Cortex of kidney (tissue), 1 donor: ENCODE data around the gene RBBP8NL.
"Not testable (repeated sequence)": the region's sequence is repeated elsewhere in the genome, so short reads cannot be mapped to it uniquely, and the experiment has no call there.

Experiments
- DNase-seq: peaks from one replicate; lab custom pipeline; 2025; lab: John Stamatoyannopoulos, UW

The RBBP8NL gene

DNA sequence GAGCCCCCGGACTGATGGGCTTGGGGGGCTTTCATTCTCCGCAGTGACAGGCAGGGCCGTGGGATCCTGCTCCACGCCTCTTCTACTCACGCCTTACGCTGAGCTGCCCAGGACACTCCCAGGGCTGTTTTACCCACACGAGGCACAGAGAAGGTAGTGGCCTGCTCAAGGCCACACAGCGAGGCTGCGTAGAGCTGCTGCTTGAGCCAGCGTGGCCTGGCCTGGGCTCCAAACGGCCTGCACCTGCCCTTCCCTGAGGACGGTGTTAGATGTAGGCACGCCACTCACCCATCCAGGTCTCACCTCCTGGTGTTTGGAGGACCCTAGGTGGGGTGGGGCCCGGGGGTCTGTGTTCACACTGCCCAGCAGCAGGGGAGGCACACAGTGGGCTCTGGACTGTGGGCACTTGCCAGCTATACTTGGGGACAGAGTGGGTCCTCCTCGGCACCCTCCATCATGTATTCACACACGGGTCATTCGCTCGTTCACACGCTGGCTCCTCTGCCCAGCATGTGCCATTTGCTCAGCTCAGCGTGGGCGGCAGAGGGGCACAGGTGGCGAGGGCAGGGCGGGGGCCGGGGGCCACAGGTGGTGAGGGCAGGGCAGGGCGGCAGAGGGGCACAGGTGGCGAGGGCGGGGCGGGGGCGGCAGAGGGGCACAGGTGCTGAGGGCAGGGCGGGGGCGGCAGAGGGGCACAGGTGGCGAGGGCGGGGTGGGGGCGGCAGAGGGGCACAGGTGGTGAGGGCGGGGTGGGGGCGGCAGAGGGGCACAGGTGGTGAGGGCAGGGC, 18.4 kb upstream of the RBBP8NL start:
- DNase-seq, result no peak

DNA sequence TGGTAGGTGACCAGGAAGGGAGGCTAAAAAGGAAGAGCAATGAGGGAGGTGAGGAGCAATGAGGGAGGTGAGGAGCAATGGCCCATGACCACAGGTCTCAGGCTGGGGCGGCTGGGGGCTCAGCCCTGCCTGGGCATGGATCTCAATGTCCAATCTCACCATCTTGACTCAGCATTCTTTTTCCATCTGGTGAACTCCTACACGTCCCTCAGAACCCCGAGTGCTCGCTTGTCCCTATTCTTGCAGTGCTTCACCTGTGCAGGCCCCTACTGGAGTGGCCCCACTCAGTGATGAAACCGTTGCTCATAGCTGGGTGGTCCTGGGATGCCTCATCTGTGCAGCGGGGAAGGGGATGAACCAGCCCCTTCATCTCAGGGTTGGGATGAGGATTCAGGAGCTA, 16.9 kb upstream of the RBBP8NL start:
- no peak for DNase-seq

DNA sequence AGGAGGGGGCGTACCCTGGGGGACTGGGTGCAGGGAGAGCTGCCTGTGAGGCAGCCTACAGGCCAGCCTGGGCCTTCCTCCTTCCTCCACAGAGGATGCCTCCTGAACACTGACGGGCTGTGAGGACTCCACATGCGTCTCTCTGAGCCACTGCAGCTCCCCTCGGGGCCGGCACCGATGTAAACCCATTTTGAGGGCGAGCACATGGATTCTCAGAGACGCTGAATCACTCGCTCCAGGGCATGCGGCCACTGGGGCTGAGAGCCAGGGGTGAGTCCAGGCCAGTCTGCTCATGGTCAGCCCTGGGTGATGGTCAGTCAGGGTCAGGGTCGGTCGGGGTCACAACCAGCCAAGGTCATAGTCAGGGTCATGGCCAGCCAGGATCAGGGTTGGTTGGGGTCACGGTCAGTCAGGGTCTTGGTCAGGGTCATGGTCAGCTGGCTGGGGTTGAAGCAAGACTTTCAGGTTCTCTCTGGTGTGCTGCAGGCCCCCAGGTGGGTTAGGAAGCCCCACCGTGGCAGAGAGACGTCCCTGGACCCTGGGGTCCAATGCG, 14.7 kb upstream of the RBBP8NL start:
- no peak for DNase-seq

DNA sequence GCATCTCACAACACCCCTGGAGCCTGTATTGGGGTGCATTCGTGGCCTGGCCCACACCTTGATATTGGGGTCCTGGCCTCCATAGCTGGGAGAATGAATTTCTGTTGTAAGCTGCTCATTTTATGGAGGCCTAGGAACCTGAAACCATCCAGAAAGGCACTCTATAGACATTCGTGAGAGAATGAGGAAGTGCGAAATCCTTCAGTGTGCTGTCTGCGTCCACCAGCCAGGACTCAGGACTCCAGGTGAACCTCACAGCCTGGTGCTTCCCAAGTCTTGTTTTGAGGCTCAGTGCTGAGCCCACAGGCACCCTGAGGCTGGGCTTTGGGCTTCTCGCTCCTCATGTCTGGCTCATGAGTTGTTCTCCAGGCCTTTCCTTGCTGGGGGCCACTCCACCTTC, 11.9 kb upstream of the RBBP8NL start:
- no peak for DNase-seq

DNA sequence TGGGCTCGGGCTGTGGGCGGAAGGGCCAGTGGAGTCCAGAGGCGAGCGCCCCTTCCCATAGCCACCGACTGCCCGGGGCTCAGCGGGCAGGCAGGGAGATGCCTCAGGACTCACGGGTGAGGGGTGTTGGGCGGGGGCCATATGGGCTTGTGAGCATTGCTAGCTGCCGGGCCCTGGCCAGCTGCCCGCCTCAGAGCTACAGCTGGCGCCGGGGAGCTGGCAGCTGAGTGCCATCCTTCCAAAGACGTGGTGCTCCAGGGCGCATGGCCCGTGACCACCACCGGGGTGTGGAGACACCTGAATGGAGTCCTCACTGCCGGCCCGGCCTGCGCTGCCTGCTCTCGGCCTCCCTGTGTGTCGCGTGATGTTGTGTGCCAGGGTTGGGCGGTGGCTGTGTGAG, 10.6 kb upstream of the RBBP8NL start:
- no peak for DNase-seq

DNA sequence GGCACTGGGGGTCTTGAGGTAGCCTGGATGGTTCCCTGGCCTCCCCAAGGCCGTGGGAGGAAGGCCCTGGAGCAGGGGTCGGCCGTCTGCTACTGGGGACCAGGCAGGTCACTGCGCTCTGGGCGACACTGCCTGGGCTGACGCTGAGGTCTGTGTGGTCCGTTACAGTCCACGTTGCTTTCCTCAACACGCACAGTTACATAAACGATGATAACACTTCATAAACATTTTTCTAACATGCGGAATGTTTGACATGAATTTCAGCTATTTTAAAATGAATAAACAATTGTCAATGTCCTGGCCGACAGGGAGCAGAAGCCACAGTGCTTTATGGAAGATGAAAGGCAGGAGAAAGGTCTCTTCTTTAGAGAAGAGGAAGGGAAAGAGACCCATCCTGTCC, 10.2 kb upstream of the RBBP8NL start:
- DNase-seq, result no peak

DNA sequence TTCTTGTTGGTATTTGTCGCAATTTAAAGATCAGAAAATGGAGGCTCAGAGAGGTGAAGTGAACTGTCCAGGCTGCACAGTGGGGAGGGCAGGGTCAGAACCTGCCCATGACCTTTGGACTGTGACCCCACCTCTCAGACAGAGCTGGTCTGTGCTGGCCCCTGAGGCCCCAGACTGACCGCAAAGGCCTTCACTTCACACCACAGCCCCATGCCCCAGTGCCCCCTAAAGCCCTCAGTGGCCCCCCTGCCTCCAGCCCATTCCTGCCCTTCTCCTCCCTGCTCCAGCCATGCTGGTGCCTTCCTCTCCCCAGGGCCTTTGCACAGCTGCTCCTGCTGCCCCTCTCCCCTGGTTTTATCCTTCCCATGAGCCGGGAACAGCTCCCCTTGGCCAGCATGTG, 9.4 kb upstream of the RBBP8NL start:
- DNase-seq, result no peak

DNA sequence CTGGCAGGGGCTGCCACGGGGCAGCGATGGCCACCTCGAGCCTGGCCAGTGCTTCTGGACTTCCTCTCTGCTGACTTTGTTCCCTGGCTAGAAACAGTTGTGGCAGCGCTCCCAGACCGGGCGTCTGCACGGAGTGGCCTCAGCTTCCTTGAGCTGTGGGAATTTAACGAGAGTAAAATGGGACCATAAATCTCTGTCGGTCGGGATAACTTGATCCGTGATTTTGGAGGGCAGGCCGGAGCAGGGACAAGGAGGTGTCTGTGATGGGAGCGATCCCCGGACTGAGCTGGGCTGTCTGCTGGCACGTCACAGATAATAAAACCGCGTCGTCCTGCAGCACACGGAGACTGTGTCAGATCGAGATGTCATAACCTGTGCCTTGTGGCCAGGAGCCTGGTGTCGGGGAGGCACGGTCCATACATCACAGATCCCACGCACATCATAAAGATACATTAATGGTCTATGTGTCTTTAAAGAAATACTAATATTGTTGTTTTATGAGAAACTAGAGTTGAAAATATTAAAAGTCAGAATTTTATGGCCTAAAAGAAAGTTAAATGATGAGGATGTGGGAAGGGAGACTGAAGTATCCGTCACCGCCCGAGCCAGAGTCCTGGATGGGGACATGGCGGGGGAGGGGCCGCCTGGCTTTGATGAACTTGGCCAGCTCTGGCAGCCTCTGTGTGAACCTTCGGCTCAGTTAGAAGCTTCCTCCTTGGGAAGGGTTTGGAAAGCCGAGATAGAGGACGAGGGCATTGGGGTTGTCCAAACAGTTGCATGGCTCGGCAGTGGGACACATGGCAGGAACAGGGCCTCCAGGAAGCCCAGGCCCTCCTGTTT, 6.5 kb upstream of the RBBP8NL start:
- no peak for DNase-seq

DNA sequence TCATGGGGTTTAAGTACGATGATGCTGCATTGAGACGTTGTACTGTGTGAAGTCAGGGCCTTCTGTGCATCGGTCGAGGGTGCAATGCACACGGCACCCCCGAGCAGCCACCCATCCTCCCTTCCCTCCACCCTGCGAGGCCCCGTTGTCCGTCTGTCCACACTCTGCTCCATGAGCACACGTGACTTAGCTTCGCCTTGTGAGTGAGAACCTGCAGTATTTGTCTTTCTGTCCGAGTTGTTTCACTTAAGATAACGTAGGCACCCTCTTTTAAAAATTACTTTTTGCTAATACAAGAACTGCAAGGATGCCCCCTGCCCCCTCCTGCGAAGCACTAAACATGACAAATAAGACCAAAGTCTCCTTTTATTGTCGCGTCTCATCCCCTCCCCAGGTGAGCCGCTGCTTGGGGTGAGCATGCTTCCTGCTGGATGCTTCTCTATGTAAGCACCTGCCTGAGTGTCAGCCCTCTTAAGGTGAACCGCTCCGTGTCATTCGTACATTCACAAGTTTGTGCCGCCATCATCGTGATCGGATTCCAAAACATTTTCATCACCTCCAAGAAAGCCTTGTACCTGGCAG, 3.6 kb upstream of the RBBP8NL start:
- no peak for DNase-seq

DNA sequence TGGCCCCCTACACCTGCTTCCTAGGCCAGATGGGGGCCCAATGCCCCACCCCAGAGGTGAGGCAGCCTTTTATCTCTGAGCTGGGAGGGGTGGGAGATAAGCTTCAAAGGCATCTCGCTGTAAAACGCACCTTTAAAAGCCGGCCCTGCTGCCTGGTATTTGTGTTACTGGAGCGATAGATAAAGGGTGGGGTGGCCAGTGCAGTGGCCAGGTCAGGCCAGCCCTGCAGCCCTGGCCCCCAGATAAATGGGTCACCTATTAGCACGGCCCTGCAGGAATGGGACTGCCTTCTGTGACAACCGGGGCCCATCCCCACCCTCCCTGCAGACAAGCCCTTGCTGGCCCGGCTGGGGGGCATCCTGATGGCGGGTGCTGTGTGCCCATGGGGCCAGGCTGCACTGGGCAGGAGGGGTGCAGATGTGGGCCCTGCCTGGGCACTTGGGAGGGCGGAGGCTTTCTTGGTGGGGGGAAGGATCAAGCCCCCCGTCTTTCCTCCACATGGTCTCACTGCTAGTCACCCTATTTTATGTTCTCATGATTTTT, 3.0 kb upstream of the RBBP8NL start:
- no peak for DNase-seq

DNA sequence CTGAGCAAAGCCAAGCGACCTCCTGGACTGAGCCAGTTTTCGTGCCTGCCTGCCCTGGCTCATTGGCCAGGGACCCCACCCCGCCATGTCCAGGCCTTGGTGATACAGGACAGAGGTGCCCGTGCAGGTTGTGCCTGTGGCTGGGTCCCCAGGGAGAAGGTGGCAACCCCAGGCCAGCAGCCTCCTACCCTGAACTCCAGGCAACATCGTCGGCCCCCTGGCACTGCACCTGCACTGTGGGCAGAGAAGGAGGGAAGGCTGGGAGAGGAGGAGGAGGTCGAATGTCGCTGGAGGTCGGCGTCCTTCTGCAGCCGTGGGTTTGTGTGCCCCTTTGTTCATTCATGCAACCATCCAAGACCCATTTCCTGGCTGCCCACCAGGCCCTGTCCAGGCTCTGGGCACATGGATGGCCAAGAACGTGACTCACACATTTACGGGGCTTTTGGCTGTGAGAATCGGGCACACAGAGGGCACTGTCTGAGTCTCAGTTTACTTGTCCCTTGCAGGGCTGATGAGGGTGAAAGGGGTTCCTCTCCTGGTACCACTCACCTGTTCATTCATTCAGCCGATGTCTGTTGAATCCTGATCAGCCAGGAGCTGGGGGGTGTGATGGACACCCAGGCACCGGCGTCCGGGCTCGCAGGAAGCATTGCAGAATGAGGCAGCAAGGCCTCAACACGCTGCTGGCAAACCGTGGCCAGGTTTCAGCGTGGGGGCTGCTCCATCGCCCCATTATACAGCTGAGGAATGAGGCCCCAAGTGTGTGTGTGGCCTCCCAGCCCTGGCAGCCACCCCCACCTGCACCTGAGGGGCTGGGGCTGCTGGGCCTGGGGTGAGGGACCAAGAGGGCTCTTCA, 2.3 kb upstream of the RBBP8NL start:
- no peak for DNase-seq

DNA sequence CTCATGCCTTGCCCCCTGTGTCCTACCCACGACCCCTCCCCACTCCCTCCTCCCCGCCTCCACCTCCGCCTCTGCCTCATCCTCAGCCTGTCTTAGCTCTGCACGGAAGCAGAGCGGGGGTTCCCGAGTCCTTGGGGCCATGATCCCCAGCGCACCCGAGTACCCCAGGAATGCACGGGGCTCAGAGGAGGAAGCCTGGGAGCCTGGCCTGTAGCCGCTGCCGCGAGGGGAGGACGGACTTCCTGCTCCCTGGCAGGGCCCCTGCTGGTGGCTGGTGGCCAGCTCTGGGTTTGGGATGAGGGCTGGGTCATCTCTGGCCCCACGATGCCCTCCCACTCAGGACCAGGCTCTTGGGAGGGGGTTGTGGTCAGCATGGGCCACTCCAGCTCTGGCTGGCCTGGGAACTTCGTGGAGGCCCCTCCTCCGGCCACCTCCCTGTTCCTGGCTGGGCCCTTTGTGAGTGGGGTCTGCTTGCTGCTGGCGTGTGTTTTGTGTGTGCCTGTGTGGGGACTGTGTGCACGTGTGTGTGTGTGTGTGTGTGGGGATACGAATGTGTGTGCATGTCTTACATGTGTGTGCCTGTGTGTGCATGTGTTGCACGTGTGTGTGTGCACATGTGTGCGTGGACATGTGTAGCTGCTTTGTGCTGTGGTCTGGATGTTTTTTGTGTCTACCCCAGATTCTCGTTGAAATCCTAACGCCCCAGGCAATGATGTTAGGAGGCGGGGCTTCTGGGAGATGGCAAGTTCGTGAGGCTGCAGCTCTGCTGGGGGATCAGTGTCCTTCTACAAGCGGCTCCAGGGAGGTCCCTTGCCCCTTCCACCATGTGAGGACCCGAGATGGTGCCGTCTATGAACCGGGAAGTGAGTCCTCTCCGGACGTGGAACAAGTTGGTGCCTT, 1.3 kb upstream of the RBBP8NL start:
- no peak for DNase-seq

DNA sequence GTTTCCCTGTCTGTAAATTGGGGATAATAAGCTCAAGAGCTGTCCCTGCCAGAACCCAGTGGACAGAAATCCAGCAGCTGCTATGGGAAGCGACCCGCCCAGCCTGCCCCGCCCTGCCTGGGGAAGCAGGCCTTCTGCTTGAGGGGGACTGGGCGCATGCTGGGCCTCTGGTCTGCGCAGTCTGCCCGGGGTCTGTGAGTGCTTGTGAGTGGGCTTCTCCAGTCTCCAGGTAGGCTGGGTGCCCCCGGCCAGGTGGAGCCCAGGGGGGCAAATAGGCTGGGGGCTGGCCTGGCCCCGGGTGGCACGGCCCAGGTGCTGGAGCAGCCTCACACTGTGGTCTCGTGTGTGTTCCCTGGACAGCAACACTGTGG, 648 bp upstream of the RBBP8NL start:
- DNase-seq, result no peak

DNA sequence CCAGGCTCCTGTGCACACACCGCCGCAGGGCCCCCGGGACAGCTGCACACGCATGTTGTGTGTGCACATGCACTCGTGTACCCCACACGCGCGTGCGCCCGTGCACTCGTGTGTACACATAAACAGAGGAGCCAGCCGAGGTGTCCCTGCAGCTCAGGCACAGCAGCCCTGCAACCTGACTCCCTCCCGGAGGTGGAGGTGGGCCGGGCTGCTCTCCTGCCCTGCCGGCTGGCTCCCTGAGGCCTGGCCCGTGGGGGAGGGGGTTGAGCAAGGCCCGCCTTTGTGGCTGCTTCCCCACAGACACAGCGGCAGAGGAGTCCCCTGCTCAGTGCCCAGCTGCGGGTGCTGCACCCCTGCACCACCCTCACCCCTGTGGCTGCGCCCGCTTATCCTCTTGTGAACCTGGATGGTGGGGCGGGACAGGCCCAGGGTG, 624 bp downstream of the RBBP8NL start:
- DNase-seq, result no peak

DNA sequence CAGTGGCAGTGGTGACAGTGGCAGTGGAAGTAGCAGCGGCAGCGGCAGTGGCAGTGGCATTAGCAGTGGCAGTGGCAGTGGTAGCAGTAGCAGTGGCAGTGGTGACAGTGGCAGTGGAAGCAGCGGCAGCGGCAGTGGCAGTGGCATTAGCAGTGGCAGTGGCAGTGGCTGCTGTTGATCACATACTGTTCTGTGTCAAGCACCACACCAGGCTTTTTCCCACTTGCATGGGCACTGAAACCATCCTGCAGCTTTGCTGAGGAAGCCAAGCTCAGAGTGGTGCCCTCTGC, 1.3 kb downstream of the RBBP8NL start:
- DNase-seq, result not testable (repeated sequence)

DNA sequence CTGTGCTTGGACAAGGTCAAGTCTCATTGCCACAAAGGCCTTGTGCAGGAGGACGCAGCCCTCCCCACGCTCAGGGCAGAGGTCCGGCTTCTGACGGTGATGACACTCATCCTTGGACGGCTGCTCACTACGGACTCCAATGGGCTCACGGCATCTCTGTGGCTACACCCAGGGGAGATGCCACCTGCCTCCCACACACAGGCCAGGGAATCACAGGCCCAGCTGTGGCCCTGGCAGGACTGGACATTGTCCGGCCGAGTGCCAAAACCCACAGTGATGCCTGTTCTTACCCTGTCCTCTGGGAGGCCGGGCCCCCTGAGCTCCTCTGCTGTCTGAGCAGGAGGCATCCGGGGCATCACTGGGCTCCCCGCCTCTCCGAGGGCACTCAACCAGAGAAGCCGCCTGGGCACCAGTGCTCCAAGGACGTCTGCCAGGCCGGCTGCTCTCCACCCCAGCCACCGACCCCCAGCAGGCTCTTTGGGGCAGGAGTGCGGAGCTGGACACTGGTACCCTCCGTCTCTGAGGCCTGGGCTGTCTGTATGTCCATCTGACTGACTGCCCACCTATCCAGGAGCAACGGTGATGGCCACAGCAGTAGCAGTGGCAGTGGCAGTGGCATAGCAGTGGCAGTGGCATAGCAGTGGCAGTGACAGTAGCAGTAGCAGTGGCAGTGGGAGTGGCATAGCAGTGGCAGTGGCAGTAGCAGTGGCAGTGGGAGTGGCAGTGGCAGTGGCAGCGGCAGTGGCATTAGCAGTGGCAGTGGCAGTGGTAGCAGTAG, 1.9 kb downstream of the RBBP8NL start:
- no peak for DNase-seq

DNA sequence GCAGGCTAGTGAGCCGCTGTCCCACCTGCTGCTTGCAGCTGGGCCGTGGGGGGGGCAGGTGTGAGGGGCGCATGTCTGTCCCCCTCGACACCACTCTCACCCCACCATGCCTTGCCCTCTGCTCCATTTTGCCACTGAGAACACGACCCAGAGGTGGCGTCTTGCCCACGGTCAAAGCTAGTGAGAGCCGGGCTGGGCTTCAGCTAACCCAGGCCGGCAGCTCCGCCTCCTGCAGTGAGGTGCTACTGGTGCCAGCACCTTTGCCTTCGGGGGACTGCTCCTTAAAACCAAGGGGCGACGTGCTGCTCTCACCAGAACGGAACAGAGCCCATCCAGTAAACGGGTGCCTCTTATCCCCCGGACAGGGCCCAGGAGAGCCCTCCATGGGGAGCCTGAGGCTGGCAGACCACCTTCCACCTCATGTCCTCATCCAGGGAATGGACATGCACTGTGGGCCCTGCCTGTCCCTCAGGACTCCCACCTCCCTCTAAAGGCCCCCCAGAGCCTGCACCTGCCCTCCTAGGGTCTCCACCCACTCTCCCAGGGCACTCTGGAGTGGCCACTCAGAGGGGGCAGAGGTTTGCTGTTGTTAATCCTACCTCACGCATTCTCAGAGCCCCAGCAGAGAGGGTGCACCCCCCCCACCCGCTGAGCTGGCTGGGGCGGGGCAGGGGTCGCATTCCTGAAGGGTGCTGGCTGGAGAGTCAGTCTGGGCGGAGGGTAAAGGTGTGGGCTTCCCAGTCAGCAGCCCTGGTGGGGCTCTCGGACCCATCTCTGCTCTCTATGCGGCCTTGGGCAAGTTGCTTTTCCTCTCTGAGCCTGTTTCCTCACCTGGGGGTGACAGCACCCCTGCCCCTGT, 2.9 kb downstream of the RBBP8NL start:
- no peak for DNase-seq

DNA sequence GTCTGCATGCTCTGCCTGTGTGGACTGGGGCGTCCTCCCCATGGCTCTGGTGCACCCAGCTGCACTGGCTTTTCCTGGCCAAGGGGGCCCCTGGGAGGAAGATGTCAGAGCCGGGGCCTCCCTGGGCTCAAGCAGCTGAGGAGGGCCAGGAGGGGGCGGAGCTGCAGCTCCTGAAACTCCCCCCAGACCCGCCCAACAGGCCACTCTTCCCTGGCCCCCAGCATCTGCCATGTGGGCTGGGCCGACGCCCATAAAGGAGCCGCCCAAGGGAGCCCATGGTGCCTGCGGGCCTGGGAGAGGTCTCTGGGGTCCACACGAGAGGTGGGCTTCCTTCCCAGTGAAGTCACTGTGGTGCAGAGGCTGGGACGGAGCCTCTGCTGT, 4.0 kb downstream of the RBBP8NL start:
- DNase-seq, result no peak
